PC-9 (cell line): ENCODE results near the gene GNG13.

Source experiments
- EZH2 ChIP-seq: fragments of 200-600 bp; sonication (generic); IDR thresholded peaks from 2 replicates; pipeline ENCODE4 v1.8.0; 2017; ENCODE audit warnings: antibody characterized with exemption, low read depth
- TF ChIP-seq, protein P1 (sequence below): fragments of 200-600 bp; sonication (generic); conservative IDR thresholded peaks from 2 replicates; pipeline ENCODE4 v1.6.1; 2017; ENCODE audit warnings: mixed run types, antibody characterized with exemption, mild to moderate bottlenecking, moderate library complexity

- TF ChIP-seq, protein P1, sequence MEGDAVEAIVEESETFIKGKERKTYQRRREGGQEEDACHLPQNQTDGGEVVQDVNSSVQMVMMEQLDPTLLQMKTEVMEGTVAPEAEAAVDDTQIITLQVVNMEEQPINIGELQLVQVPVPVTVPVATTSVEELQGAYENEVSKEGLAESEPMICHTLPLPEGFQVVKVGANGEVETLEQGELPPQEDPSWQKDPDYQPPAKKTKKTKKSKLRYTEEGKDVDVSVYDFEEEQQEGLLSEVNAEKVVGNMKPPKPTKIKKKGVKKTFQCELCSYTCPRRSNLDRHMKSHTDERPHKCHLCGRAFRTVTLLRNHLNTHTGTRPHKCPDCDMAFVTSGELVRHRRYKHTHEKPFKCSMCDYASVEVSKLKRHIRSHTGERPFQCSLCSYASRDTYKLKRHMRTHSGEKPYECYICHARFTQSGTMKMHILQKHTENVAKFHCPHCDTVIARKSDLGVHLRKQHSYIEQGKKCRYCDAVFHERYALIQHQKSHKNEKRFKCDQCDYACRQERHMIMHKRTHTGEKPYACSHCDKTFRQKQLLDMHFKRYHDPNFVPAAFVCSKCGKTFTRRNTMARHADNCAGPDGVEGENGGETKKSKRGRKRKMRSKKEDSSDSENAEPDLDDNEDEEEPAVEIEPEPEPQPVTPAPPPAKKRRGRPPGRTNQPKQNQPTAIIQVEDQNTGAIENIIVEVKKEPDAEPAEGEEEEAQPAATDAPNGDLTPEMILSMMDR = no peak
- TF ChIP-seq EZH2 = no peak
Measured at GRCh38 chr16:820748-821147, 20.2 kb upstream of the GNG13 start.
